ENCODE data around the gene CTU1.

Gene CTU1

DNA sequence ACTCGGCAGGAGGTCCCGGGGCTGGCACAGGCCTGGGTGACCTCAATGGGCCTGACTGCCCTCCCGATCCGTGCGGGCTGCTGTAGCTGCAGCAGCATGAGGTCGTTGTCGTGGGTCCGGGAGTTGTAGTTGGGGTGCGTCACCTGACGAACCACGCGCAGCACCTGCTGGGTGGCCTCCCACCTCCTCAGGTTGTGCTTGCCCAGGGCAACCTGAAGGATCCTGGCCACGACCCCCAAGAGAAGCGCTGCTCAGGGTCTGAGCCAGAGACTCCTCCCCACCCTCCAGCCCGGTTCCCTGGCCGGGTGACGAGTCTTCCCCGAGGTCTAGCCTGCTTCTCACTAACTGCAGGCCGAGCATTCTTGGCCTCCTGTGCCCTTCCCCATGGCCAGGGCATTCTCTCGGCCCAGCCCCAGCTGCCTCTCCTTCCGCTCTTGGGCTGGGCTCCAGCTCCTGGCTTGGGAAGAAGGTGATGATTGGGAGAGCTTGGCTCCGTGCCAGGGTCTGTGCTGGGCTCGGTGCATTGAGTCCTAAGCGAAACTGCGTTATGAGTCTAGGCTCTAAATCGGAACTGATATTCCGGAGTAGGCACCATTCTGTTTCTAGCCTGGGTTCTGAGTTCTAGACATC, 28.6 kb downstream of the CTU1 start:
- Histone ChIP-seq H3K9me3 (ENCODE audit: control insufficient read depth, insufficient read depth, low read length) (no peaks in the 10 kb centered on the region), H3K9ac (ENCODE audit: low read depth, low read length) (no peak overlapping the region), H3K4me3 (ENCODE audit: low read depth, low read length) (no peak overlapping the region), H3K27me3 (ENCODE audit: control insufficient read depth, insufficient read depth, low read length) (no peaks in the 10 kb centered on the region), H3K36me3 (ENCODE audit: control insufficient read depth, insufficient read depth, low read length) (no peaks in the 10 kb centered on the region), H3K4me1 (ENCODE audit: control insufficient read depth, insufficient read depth, low read length) (0 out of 2 replicates have a peak, but pooled peaks cover 5% of the 10 kb centered on the region), H3K27ac (ENCODE audit: low read depth, low read length) (no peak overlapping the region)

DNA sequence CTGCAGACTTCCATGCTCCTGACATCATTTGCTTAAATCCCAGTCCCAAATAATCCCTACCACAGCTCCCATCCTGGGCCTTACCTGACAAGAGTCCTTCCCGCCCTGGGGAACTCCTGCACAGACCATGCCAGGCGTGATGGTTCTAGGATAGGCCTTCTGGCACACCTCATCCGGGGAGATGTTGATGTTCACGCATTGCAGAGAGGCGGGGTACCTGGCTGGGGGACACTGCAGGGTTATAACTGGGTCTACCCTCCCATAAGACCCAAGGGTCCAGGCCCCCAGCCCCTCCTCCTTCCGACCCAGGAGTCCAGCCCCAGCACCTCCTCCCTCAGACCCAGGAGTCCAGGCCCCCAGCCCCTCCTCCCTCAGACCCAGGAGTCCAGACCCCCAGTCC, 29.5 kb downstream of the CTU1 start:
- no peaks in the 10 kb centered on the region for H3K27me3 ChIP-seq (ENCODE audit: control insufficient read depth, insufficient read depth, low read length)
- H3K4me1 ChIP-seq (ENCODE audit: control insufficient read depth, insufficient read depth, low read length) = 0 out of 2 replicates have a peak, but pooled peaks cover 5% of the 10 kb centered on the region

DNA sequence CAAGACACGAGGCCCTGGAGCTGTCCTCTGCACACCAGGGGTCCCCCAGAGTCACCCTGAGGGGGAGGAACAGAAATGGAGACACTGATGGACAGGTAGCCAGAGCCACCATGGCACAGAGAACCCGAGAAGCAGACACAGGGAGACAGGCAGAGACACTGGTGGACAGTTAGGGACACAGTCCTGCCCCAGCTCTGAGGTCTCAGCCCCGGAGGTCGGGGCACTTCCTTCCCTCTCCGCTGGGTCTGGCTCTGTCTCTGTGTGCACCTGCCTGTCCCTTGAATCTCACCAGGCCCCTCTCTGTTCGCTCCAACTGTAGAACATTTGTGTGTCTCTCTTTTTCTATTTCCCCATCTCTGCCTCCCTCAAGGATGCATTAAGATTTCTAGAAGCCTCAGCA, 30.1 kb downstream of the CTU1 start:
- no peaks in the 10 kb centered on the region for H3K27me3 ChIP-seq (ENCODE audit: control insufficient read depth, insufficient read depth, low read length)
- H3K4me1 ChIP-seq (ENCODE audit: control insufficient read depth, insufficient read depth, low read length) = 0 out of 2 replicates have a peak, but pooled peaks cover 5% of the 10 kb centered on the region
- H3K36me3 ChIP-seq (ENCODE audit: control insufficient read depth, insufficient read depth, low read length) = no peaks in the 10 kb centered on the region
- H3K4me3 ChIP-seq (ENCODE audit: low read depth, low read length) = no peak overlapping the region
- H3K9ac ChIP-seq (ENCODE audit: low read depth, low read length) = no peak overlapping the region
- H3K27ac ChIP-seq (ENCODE audit: low read depth, low read length) = no peak overlapping the region
- 0 out of 2 replicates have a peak, but pooled peaks cover 4% of the 10 kb centered on the region for H3K9me3 ChIP-seq (ENCODE audit: control insufficient read depth, insufficient read depth, low read length)

More for the DNA sequence above, 29.5 kb downstream of the CTU1 start:
- Histone ChIP-seq H3K9me3 (ENCODE audit: control insufficient read depth, insufficient read depth, low read length) (no peaks in the 10 kb centered on the region), H3K9ac (ENCODE audit: low read depth, low read length) (no peak overlapping the region), H3K27ac (ENCODE audit: low read depth, low read length) (no peak overlapping the region), H3K4me3 (ENCODE audit: low read depth, low read length) (no peak overlapping the region), H3K36me3 (ENCODE audit: control insufficient read depth, insufficient read depth, low read length) (no peaks in the 10 kb centered on the region)

DNA sequence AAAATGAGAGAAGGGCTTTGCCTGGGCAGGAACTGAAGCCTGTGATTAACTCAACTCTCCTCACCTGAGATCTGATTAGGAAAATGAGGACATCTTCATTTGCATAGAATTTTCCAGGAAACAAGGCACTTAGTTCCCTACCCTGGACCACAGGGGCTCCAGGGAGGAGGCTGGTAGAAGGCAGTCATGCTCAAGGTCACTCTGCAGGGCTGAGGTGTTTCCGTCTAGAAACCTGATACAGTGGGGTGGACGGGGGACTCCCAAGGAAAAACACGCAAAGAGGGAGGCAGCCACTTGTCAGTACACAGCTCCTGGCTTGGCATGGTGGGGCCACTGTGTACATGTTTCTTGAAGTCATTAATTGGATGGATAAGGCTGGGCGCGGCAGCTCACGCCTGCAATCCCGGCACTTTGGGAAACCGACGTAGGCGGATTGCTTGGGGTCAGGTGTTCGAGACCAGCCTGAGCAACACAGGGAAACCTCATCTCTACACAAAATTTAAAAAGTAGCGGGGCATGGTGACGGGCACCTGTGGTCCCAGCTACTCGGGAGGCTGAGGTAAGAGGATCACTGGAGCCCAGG, 31.5 kb downstream of the CTU1 start:
- Histone ChIP-seq H3K27ac (ENCODE audit: low read depth, low read length) (no peak overlapping the region), H3K4me3 (ENCODE audit: low read depth, low read length) (no peak overlapping the region), H3K27me3 (ENCODE audit: control insufficient read depth, insufficient read depth, low read length) (no peaks in the 10 kb centered on the region), H3K9me3 (ENCODE audit: control insufficient read depth, insufficient read depth, low read length) (0 out of 2 replicates have a peak, but pooled peaks cover 5% of the 10 kb centered on the region), H3K4me1 (ENCODE audit: control insufficient read depth, insufficient read depth, low read length) (0 out of 2 replicates have a peak, but pooled peaks cover 5% of the 10 kb centered on the region), H3K9ac (ENCODE audit: low read depth, low read length) (no peak overlapping the region), H3K36me3 (ENCODE audit: control insufficient read depth, insufficient read depth, low read length) (no peaks in the 10 kb centered on the region)

DNA sequence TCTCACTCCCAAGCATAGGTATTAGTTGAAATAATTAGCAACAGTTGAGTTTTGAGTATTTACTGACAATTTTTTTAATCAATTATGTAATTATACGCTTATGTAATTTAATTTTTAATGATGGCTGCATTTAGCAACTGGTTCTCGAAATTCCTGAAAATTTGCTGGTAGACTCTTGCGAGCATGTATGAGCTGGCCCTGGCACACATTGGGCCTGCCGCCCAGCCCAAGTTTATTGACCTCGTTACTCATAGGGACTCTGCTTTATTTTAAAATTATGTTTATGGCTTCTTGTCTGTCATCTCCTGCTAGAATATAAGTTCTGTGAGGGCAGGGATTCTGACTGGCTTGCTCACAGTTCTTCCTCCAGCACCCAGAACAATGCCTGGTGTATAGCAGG, 32.2 kb downstream of the CTU1 start:
- no peaks in the 10 kb centered on the region for H3K27me3 ChIP-seq (ENCODE audit: control insufficient read depth, insufficient read depth, low read length)
- 0 out of 2 replicates have a peak, but pooled peaks cover 5% of the 10 kb centered on the region for H3K4me1 ChIP-seq (ENCODE audit: control insufficient read depth, insufficient read depth, low read length)
- H3K27ac ChIP-seq (ENCODE audit: low read depth, low read length) = no peak overlapping the region
- H3K4me3 ChIP-seq (ENCODE audit: low read depth, low read length) = no peak overlapping the region
- H3K9me3 ChIP-seq (ENCODE audit: control insufficient read depth, insufficient read depth, low read length) = 0 out of 2 replicates have a peak, but pooled peaks cover 5% of the 10 kb centered on the region
- H3K36me3 ChIP-seq (ENCODE audit: control insufficient read depth, insufficient read depth, low read length) = no peaks in the 10 kb centered on the region
- H3K9ac ChIP-seq (ENCODE audit: low read depth, low read length) = no peak overlapping the region

DNA sequence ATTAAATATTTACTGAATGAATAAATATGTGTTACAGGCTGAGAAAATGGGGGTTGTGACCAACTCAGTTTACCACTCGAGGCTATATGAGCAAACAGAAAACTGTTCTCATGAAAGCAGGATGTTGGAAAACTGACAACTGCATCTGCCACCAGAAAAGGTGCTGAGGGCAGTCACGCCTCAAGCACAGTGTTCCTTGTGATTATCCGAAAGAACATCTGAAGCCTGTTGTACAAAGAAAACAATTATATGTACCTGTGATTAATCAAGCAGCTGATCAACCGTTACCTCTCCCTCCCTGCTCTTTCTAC, 37.2 kb downstream of the CTU1 start:
- H3K4me3 ChIP-seq (ENCODE audit: low read depth, low read length) = no peak overlapping the region
- H3K9me3 ChIP-seq (ENCODE audit: control insufficient read depth, insufficient read depth, low read length) = 0 out of 2 replicates have a peak, but pooled peaks cover 5% of the 10 kb centered on the region
- H3K27ac ChIP-seq (ENCODE audit: low read depth, low read length) = no peak overlapping the region
- 0 out of 2 replicates have a peak, but pooled peaks cover 1% of the 10 kb centered on the region for H3K4me1 ChIP-seq (ENCODE audit: control insufficient read depth, insufficient read depth, low read length)
- H3K9ac ChIP-seq (ENCODE audit: low read depth, low read length) = no peak overlapping the region
- no peaks in the 10 kb centered on the region for H3K36me3 ChIP-seq (ENCODE audit: control insufficient read depth, insufficient read depth, low read length)
- no peaks in the 10 kb centered on the region for H3K27me3 ChIP-seq (ENCODE audit: control insufficient read depth, insufficient read depth, low read length)

DNA sequence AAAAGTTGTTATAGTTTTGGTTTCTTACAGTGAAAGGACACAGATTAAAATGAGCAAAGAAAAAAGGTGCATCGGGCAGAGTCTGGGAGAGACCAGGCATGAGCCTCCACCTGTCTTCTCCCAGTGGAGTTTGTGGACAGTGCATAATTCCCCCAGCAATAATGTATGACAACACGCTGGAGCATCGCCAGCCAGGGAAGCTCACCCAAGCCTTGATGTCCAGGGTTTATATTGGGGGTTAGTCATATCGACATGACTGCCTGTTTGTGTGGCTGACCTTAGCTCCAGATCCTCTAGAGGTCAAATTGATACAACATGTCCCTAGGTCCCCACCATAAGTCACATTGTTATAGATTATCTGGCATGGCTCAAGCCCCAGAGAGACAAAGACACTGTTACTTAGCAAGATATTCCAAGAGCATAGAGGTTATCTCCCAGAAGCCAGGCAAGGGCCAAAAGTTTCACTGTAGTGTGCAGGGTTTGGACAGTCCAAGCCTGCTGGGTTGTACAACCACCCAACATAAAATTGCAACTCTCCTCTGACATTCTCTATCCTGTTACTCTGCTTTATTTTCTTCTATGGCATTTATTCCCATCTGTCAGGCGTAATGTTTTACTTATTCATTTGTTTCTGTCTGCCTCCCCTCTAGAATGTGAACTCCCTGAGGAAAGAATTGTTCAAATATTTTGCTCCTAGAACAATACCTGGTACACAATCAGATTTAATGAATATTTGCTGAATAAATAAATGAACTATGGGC, 37.7 kb downstream of the CTU1 start:
- H3K27ac ChIP-seq (ENCODE audit: low read depth, low read length) = no peak overlapping the region
- no peak overlapping the region for H3K4me3 ChIP-seq (ENCODE audit: low read depth, low read length)
- peaks cover 7% of the 10 kb centered on the region; the same call in 1 of the 2 replicates for H3K4me1 ChIP-seq (ENCODE audit: control insufficient read depth, insufficient read depth, low read length)
- no peaks in the 10 kb centered on the region for H3K27me3 ChIP-seq (ENCODE audit: control insufficient read depth, insufficient read depth, low read length)
- no peak overlapping the region for H3K9ac ChIP-seq (ENCODE audit: low read depth, low read length)
- no peaks in the 10 kb centered on the region for H3K36me3 ChIP-seq (ENCODE audit: control insufficient read depth, insufficient read depth, low read length)
- H3K9me3 ChIP-seq (ENCODE audit: control insufficient read depth, insufficient read depth, low read length) = 0 out of 2 replicates have a peak, but pooled peaks cover 5% of the 10 kb centered on the region

DNA sequence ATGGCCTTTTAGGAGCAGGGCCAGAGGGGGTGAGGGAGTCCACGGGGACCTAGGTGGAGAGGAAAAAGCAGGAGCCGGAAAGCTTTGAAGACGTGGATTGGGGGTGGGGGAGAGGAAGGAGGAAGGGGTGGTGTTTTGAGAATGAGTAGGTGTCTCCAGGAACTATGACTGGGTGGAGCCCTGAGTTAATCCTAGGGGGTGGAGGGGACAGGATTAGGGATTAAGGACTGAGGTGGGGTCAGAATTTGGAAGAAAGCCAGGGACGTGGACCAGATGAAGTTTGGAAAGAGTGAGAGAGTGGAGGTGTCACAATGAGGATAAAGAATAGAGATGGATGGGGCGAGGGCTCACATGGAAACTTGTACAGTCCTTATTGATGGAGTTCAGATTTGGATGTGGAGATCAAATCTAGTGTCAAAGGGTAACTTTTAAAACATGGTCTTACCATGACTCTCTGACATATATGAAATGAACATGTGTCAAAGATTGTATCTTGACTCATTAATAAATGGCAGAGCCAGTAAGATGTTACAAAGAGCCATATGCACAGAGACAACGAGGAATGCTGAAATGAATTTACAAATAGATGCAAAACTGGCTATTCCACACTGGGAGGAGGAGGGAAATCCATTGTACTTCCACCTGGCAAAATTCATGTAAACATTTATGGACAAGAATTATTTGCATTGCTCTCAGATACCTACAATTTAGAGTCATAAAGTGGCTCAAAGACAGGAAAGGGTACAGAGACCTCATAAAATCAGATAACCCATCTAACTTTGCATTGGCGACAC, 41.6 kb downstream of the CTU1 start:
- H3K27ac ChIP-seq (ENCODE audit: low read depth, low read length) = no peak overlapping the region
- peaks cover 7% of the 10 kb centered on the region; the same call in 1 of the 2 replicates for H3K4me1 ChIP-seq (ENCODE audit: control insufficient read depth, insufficient read depth, low read length)
- H3K27me3 ChIP-seq (ENCODE audit: control insufficient read depth, insufficient read depth, low read length) = no peaks in the 10 kb centered on the region
- no peak overlapping the region for H3K9ac ChIP-seq (ENCODE audit: low read depth, low read length)
- no peaks in the 10 kb centered on the region for H3K9me3 ChIP-seq (ENCODE audit: control insufficient read depth, insufficient read depth, low read length)
- no peak overlapping the region for H3K4me3 ChIP-seq (ENCODE audit: low read depth, low read length)
- H3K36me3 ChIP-seq (ENCODE audit: control insufficient read depth, insufficient read depth, low read length) = no peaks in the 10 kb centered on the region

DNA sequence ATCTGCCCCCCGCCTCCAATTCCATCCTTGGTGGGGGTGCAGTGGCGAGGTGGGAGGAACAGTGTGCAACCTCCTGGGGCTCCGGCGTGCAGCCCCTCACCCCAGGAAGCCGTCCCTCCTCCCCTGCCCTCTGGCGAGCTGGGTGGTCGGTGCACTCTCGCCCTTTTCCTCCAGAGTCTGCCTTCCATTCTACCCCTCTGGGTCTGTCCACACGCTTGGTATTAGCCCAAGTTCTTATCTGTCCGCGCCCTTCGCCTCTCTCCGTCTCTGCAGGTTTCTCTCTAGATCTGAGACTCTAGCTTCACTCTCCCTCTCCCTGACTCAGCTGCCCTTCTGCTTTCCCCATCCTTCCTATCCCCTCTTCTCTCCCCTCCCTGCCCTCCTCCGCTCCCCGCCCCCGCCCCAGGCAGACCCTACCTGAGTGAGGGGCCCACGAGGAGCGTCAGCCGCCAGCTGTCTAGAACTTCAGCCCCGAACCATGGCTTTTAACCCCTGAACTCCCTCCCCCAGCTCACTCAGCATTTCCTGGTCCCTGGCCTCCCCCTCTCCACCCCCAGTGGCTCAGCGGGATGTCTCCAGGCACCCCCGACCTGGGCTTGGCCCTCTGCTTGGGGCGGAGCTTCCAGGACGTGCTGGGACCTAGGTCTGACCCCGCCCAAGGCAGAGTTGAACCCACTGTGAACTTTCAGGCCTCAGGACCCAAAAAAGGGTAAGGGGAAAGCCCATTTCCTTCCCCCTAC, 42.8 kb downstream of the CTU1 start:
- Histone ChIP-seq H3K27me3 (ENCODE audit: control insufficient read depth, insufficient read depth, low read length) (no peaks in the 10 kb centered on the region), H3K4me1 (ENCODE audit: control insufficient read depth, insufficient read depth, low read length) (peaks cover 7% of the 10 kb centered on the region; the same call in 1 of the 2 replicates), H3K4me3 (ENCODE audit: low read depth, low read length) (peak overlapping the region; percentile 85), H3K9ac (ENCODE audit: low read depth, low read length) (no peak overlapping the region), H3K9me3 (ENCODE audit: control insufficient read depth, insufficient read depth, low read length) (no peaks in the 10 kb centered on the region), H3K27ac (ENCODE audit: low read depth, low read length) (peak overlapping the region; percentile 34), H3K36me3 (ENCODE audit: control insufficient read depth, insufficient read depth, low read length) (no peaks in the 10 kb centered on the region)

DNA sequence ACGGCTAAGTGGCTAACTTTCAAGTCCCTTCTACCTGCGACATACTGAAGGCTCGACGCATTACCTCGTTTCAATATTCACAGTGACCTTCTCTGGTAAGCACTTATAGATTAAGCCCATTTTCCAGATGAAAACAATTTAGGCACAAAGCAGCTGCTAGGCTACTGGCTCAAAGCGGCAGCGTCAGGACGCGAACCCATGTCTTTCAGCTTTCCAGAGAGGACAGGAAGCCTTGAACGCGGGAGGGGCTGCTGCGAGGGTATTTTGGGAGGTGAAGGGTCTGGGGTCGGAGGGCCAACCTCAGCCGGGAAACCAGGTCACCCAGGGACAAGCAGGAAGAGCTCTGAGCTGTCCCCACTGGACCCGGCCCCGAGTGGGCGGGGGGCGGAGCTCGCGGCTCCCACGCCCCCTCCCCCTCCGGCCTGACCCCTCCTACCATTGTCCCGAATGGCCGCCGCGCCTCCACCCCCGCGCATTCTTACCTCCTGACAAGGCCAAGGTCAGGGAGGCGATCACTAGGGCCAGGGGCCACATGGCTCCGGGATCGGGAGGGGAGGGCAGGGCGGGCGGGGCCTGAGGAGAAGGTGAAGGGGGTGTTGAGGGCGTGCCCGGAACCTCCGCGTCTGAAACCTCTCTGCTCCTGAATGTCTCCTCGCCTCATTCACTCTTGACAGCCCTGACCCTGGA, 43.5 kb downstream of the CTU1 start, which contains the start of gene KLK13:
Gene KLK13 (minus strand): TSS at position 559 of the 687 bp plus-strand sequence. CDS start 25 bp downstream, at position 534.
- Histone ChIP-seq H3K36me3 (ENCODE audit: control insufficient read depth, insufficient read depth, low read length) (no peaks in the 10 kb centered on the region), H3K27ac (ENCODE audit: low read depth, low read length) (peak within 1 kb of the TSS; percentile 40), H3K27me3 (ENCODE audit: control insufficient read depth, insufficient read depth, low read length) (no peaks in the 10 kb centered on the region), H3K4me1 (ENCODE audit: control insufficient read depth, insufficient read depth, low read length) (peaks cover 7% of the 10 kb centered on the region; the same call in 1 of the 2 replicates), H3K4me3 (ENCODE audit: low read depth, low read length) (peak within 1 kb of the TSS; percentile 85), H3K9me3 (ENCODE audit: control insufficient read depth, insufficient read depth, low read length) (no peaks in the 10 kb centered on the region), H3K9ac (ENCODE audit: low read depth, low read length) (no peak within 1 kb of the TSS)

Data from HUES48 (cell line).